Measurements from ENCODE around the gene GRHL3. TPM values are rescaled to one million over a fixed set of nuclear protein-coding genes. Genes with fewer than 3 reads are reported as not detected.

GRHL3 gene
- total and polyA plus RNA-seq, 2 experiments from 2014 or later, result not detected

GRCh38 chr1:24379733-24380315 is 60.7 kb downstream of the GRHL3 start:
- TF ChIP-seq EZH2 (IDR thresholded peaks at IDR 0.05; ENCODE audit: insufficient read depth, poor library complexity, severe bottlenecking) (no peak), EZH2phosphoT487 (IDR thresholded peaks at IDR 0.05; ENCODE audit: insufficient read depth, low read depth) (no peak)
- in situ Hi-C loops (cut with MboI), result no loop called here
- no peaks in the 10 kb centered on the region; the same call in 1 of the 2 replicates for H3K36me3 ChIP-seq (ENCODE audit: low read depth)
- H3K4me2 ChIP-seq (ENCODE audit: unreplicated experiment), result no peak overlapping the region
- peaks cover 26% of the 10 kb centered on the region for H3F3A ChIP-seq (ENCODE audit: insufficient read depth)
- 76 to 80% methylated on average over 8 of the region's 8 CpGs for WGBS, 2 experiments (ENCODE audit: low coverage in 1 of 2, low lambda C conversion rate in 2 of 2, missing lambda C conversion rate in 2 of 2)
- H3K27me3 ChIP-seq (replicated peaks; ENCODE audit: insufficient read depth), result no peaks in the 10 kb centered on the region
- no peak overlapping the region for H3K27ac ChIP-seq
- no peaks in the 10 kb centered on the region for H3K79me2 ChIP-seq (ENCODE audit: insufficient read depth)
- no peaks in the 10 kb centered on the region for H3K9me3 ChIP-seq (ENCODE audit: low read depth)
- peaks cover 18% of the 10 kb centered on the region for H3K4me1 ChIP-seq (ENCODE audit: insufficient read depth)
- H2AFZ ChIP-seq, result no peak overlapping the region
- no peak overlapping the region for H3K9ac ChIP-seq
- no peak overlapping the region for H3K4me3 ChIP-seq
- no peaks in the 10 kb centered on the region for H3K9me2 ChIP-seq (ENCODE audit: insufficient read depth)
- DNase-seq, result peak; percentile 77
- no peaks in the 10 kb centered on the region for H4K20me1 ChIP-seq (ENCODE audit: insufficient read depth)

DNA sequence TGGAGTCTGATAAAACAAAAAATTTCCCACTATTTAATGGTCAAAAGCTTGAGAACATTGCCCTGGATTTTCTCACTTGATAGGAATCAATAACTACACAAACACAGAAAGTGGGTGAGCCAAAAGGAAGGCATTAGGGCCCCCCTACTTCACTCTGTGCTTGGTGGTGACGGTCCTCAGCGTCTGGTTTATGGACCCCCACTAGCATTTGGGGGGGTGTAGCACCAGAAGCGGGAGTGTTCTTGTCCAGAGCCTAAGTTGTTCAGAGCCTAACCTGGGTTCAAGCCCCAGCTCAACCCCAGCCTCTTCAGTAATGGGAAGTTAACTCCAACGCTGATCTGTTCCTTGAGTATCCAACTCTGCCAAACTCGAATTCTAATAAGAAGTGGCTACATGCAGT is 61.4 kb downstream of the GRHL3 start:
- H2AFZ ChIP-seq, result no peak overlapping the region
- H3K4me2 ChIP-seq (ENCODE audit: unreplicated experiment), result no peak overlapping the region
- WGBS, 2 experiments (ENCODE audit: low coverage in 1 of 2, low lambda C conversion rate in 2 of 2, missing lambda C conversion rate in 2 of 2), result 96 to 98% methylated on average over 5 of the region's 5 CpGs
- H4K20me1 ChIP-seq (ENCODE audit: insufficient read depth), result no peaks in the 10 kb centered on the region
- no peaks in the 10 kb centered on the region for H3K79me2 ChIP-seq (ENCODE audit: insufficient read depth)
- H3K27me3 ChIP-seq (replicated peaks; ENCODE audit: insufficient read depth), result no peaks in the 10 kb centered on the region
- H3K27ac ChIP-seq, result no peak overlapping the region
- in situ Hi-C loops (cut with MboI), result no loop called here
- no peak overlapping the region for H3K4me3 ChIP-seq
- H3K4me1 ChIP-seq (ENCODE audit: insufficient read depth), result peaks cover 25% of the 10 kb centered on the region
- no peaks in the 10 kb centered on the region; the same call in 1 of the 2 replicates for H3K36me3 ChIP-seq (ENCODE audit: low read depth)
- H3F3A ChIP-seq (ENCODE audit: insufficient read depth), result peaks cover 32% of the 10 kb centered on the region
- no peak for DNase-seq
- no peaks in the 10 kb centered on the region for H3K9me2 ChIP-seq (ENCODE audit: insufficient read depth)
- no peak overlapping the region for H3K9ac ChIP-seq
- H3K9me3 ChIP-seq (ENCODE audit: low read depth), result no peaks in the 10 kb centered on the region
- TF ChIP-seq EZH2phosphoT487 (IDR thresholded peaks at IDR 0.05; ENCODE audit: insufficient read depth, low read depth) (no peak), EZH2 (IDR thresholded peaks at IDR 0.05; ENCODE audit: insufficient read depth, poor library complexity, severe bottlenecking) (no peak)

DNA sequence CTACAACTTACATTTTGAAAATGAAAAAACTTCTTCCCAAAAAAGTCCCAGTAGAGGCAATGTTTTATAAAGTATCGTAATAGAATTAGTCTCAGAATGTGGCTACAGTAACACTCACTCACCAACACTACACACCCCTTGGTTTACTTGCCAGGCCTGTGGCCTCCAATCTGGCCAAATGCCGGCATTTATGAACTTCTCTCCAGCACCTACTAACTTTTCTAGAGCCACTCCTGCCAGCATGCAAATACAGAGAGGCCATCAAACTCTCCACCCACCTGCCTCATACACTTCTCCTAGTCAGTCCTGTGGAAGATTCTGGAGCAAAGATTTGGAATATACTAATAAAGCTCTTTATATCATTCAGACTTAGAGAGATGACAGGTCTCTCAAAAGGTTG is 62.1 kb downstream of the GRHL3 start:
- in situ Hi-C loops (cut with MboI), result no loop called here
- H3K79me2 ChIP-seq (ENCODE audit: insufficient read depth), result no peaks in the 10 kb centered on the region
- no peak overlapping the region for H3K9ac ChIP-seq
- no peak overlapping the region for H3K4me3 ChIP-seq
- peaks cover 39% of the 10 kb centered on the region for H3F3A ChIP-seq (ENCODE audit: insufficient read depth)
- no peak for DNase-seq
- no peaks in the 10 kb centered on the region; the same call in 1 of the 2 replicates for H3K36me3 ChIP-seq (ENCODE audit: low read depth)
- TF ChIP-seq EZH2 (IDR thresholded peaks at IDR 0.05; ENCODE audit: insufficient read depth, poor library complexity, severe bottlenecking) (no peak), EZH2phosphoT487 (IDR thresholded peaks at IDR 0.05; ENCODE audit: insufficient read depth, low read depth) (no peak)
- no peaks in the 10 kb centered on the region for H3K9me3 ChIP-seq (ENCODE audit: low read depth)
- H4K20me1 ChIP-seq (ENCODE audit: insufficient read depth), result no peaks in the 10 kb centered on the region
- H3K9me2 ChIP-seq (ENCODE audit: insufficient read depth), result no peaks in the 10 kb centered on the region
- no peaks in the 10 kb centered on the region for H3K27me3 ChIP-seq (replicated peaks; ENCODE audit: insufficient read depth)
- no peak overlapping the region for H3K27ac ChIP-seq
- 100% methylated on average over 2 of the region's 2 CpGs for WGBS, 2 experiments (ENCODE audit: low coverage in 1 of 2, low lambda C conversion rate in 2 of 2, missing lambda C conversion rate in 2 of 2)
- peaks cover 32% of the 10 kb centered on the region for H3K4me1 ChIP-seq (ENCODE audit: insufficient read depth)
- H2AFZ ChIP-seq, result no peak overlapping the region
- H3K4me2 ChIP-seq (ENCODE audit: unreplicated experiment), result no peak overlapping the region

DNA sequence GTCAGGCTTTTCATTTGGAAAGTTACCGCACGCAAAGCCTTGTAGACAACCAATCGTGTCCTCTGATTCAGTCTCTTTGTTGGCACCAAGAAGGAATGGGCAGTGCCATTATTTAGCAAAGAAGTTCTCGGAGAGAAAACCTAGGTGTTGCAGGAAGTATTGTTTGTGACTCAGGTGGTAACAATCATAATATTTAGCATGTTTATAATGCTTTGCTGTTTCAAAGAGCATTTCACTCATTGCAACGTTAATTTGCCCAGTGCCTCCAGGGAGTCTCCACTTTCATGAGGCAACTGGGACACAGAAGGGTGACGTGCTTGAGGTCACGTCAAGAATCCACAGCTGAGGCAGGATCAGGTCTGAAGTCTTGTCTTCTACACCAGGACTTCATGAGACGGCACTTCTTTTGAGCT is 63.0 kb downstream of the GRHL3 start:
- Histone ChIP-seq H3K27me3 (replicated peaks; ENCODE audit: insufficient read depth) (no peaks in the 10 kb centered on the region), H2AFZ (no peak overlapping the region), H3K27ac (no peak overlapping the region), H4K20me1 (ENCODE audit: insufficient read depth) (no peaks in the 10 kb centered on the region), H3K4me1 (ENCODE audit: insufficient read depth) (peaks cover 35% of the 10 kb centered on the region), H3K9ac (no peak overlapping the region), H3K4me2 (ENCODE audit: unreplicated experiment) (no peak overlapping the region), H3K9me3 (ENCODE audit: low read depth) (no peaks in the 10 kb centered on the region), H3K36me3 (ENCODE audit: low read depth) (no peaks in the 10 kb centered on the region; the same call in 1 of the 2 replicates), H3K4me3 (no peak overlapping the region), H3K9me2 (ENCODE audit: insufficient read depth) (no peaks in the 10 kb centered on the region), H3F3A (ENCODE audit: insufficient read depth) (peaks cover 42% of the 10 kb centered on the region), H3K79me2 (ENCODE audit: insufficient read depth) (no peaks in the 10 kb centered on the region)
- no peak for TF ChIP-seq EZH2 (IDR thresholded peaks at IDR 0.05; ENCODE audit: insufficient read depth, poor library complexity, severe bottlenecking)
- TF ChIP-seq EZH2phosphoT487 (IDR thresholded peaks at IDR 0.05; ENCODE audit: insufficient read depth, low read depth), result no peak
- DNase-seq, result no peak
- WGBS, 2 experiments (ENCODE audit: low coverage in 1 of 2, low lambda C conversion rate in 2 of 2, missing lambda C conversion rate in 2 of 2), result 85 to 86% methylated on average over 8 of the region's 8 CpGs
- in situ Hi-C loops (cut with MboI), result no loop called here
